IMR-90 (cell line): Measurements from ENCODE around the gene CD27. TPM values are rescaled to one million over a fixed set of nuclear protein-coding genes. Genes with fewer than 3 reads are reported as not detected.

Source experiments
- ATAC-seq: fragments of 200-7000 bp; cut with Tn5 transposase; 2 replicates; pipeline ENCODE4 v1.9.1; 2020; ENCODE audit warnings: low read depth, mild to moderate bottlenecking, moderate library complexity
- BruUV-seq: library from RNA; stranded (reverse); fragments of 400-500 nt; replicated peaks from 2 replicates; lab custom pipeline; 2021; lab: Mats Ljungman, UMichigan
- CTCF ChIA-PET: fragments of 300-600 bp; formaldehyde crosslinking; extraction: SDS; loops from one replicate; lab custom pipeline; 2021; ENCODE audit warnings: antibody characterized with exemption; lab: Yijun Ruan, JAX
- POLR2A ChIA-PET: fragments of 300-600 bp; sonication (Branson Sonifier 250); formaldehyde crosslinking; loops from one replicate; lab custom pipeline; 2022; ENCODE audit warnings: antibody characterized with exemption; ENCODE audit not compliant: unreplicated experiment; lab: Charles Lee
- DNase-seq: peaks from one replicate; pipeline ENCODE4 v3.0.0; 2013
- H2AFZ ChIP-seq: replicated peaks from 2 replicates; pipeline ENCODE3; 2013; ENCODE audit warnings: low read length, mild to moderate bottlenecking; ENCODE audit not compliant: poor library complexity
- H2AK5ac ChIP-seq: 2 replicates; pipeline ENCODE4 v1.6.1; 2013; ENCODE audit warnings: low read depth, low read length, inconsistent platforms
- H2AK9ac ChIP-seq: replicated peaks from 2 replicates; pipeline ENCODE3; 2013; ENCODE audit warnings: mild to moderate bottlenecking, low read depth, low read length, moderate library complexity; ENCODE audit not compliant: poor library complexity
- H2BK120ac ChIP-seq: 2 replicates; pipeline ENCODE4 v1.6.1; 2013; ENCODE audit warnings: low read depth, low read length, inconsistent platforms
- H2BK15ac ChIP-seq: 3 replicates; pipeline ENCODE4 v1.6.1; 2013; ENCODE audit warnings: low read depth, low read length, inconsistent platforms
- H2BK20ac ChIP-seq: 2 replicates; pipeline ENCODE4 v1.6.1; 2013; ENCODE audit warnings: low read depth, mild to moderate bottlenecking, inconsistent platforms, low read length, moderate library complexity
- H2BK5ac ChIP-seq: 2 replicates; pipeline ENCODE4 v1.6.1; 2013; ENCODE audit warnings: mild to moderate bottlenecking, low read depth, low read length, inconsistent platforms; ENCODE audit not compliant: poor library complexity, severe bottlenecking
- H3K14ac ChIP-seq: replicated peaks from 2 replicates; pipeline ENCODE4 v1.6.1; 2013; ENCODE audit warnings: low read depth, low read length, inconsistent platforms
- H3K18ac ChIP-seq: 2 replicates; pipeline ENCODE4 v1.6.1; 2013; ENCODE audit warnings: low read depth, low read length, control low read depth
- H3K23ac ChIP-seq: 2 replicates; pipeline ENCODE4 v1.6.1; 2013; ENCODE audit warnings: low read depth, low read length, inconsistent platforms
- H3K27ac ChIP-seq: 2 replicates; pipeline ENCODE4 v1.5.1; 2013; ENCODE audit warnings: mild to moderate bottlenecking, control low read depth, low read length; ENCODE audit not compliant: insufficient read depth
- H3K27me3 ChIP-seq: 2 replicates; pipeline ENCODE4 v1.6.1; 2013; ENCODE audit warnings: low read length; ENCODE audit not compliant: control insufficient read depth, insufficient read depth
- H3K36me3 ChIP-seq: 2 replicates; pipeline ENCODE4 v1.6.1; 2013; ENCODE audit warnings: low read length, mixed read lengths; ENCODE audit not compliant: control insufficient read depth, insufficient read depth
- H3K4ac ChIP-seq: 2 replicates; pipeline ENCODE4 v1.6.1; 2013; ENCODE audit warnings: low read depth, low read length, inconsistent platforms
- H3K4me1 ChIP-seq: 2 replicates; pipeline ENCODE4 v1.6.1; 2013; ENCODE audit warnings: low read length, mixed read lengths; ENCODE audit not compliant: control insufficient read depth, insufficient read depth
- H3K4me2 ChIP-seq: 2 replicates; pipeline ENCODE4 v1.6.1; 2013; ENCODE audit warnings: low read depth, mild to moderate bottlenecking, control low read depth, low read length, moderate library complexity
- H3K4me3 ChIP-seq: 2 replicates; pipeline ENCODE4 v1.5.1; 2013; ENCODE audit warnings: low read depth, mild to moderate bottlenecking, control low read depth, low read length, moderate library complexity; ENCODE audit not compliant: insufficient read depth
- H3K56ac ChIP-seq: 2 replicates; pipeline ENCODE4 v1.6.1; 2013; ENCODE audit warnings: low read length, inconsistent platforms; ENCODE audit not compliant: insufficient read depth; ENCODE audit errors: extremely low read depth
- H3K79me1 ChIP-seq, 2 experiments: 2 replicates each; pipeline ENCODE4 v1.6.1; 2013; ENCODE audit warnings: low read length in 2 of 2, inconsistent platforms in 1 of 2, low read depth in 1 of 2
- H3K9ac ChIP-seq: 2 replicates; pipeline ENCODE4 v1.6.1; 2013; ENCODE audit warnings: low read depth, low read length, control low read depth
- H3K9me1 ChIP-seq: 2 replicates; pipeline ENCODE4 v1.6.1; 2013; ENCODE audit warnings: low read length, inconsistent platforms; ENCODE audit not compliant: insufficient read depth
- H3K9me3 ChIP-seq: 2 replicates; pipeline ENCODE4 v1.6.1; 2013; ENCODE audit warnings: low read length; ENCODE audit not compliant: control insufficient read depth, insufficient read depth
- H4K20me1 ChIP-seq: 2 replicates; pipeline ENCODE4 v1.6.1; 2013; ENCODE audit warnings: low read length, inconsistent platforms; ENCODE audit not compliant: insufficient read depth
- H4K5ac ChIP-seq: 2 replicates; pipeline ENCODE4 v1.6.1; 2013; ENCODE audit warnings: mild to moderate bottlenecking, low read depth, low read length, control low read depth
- H4K8ac ChIP-seq, 2 experiments: 2 replicates each; pipeline ENCODE4 v1.6.1; 2013; ENCODE audit warnings: low read depth in 2 of 2, low read length in 2 of 2, control low read depth in 1 of 2, inconsistent platforms in 1 of 2
- H4K91ac ChIP-seq: 2 replicates; pipeline ENCODE4 v1.6.1; 2013; ENCODE audit warnings: low read depth, low read length, inconsistent platforms; ENCODE audit not compliant: insufficient read depth
- BHLHE40 ChIP-seq: fragments of 150-350 bp; IDR thresholded peaks from 2 replicates; pipeline ENCODE4 v1.6.1; 2016; ENCODE audit warnings: mild to moderate bottlenecking, low read depth, low read length
- CHD1 ChIP-seq: IDR thresholded peaks from 2 replicates; pipeline ENCODE4 v1.6.1; 2012; ENCODE audit warnings: low read depth, low read length, improper control_type of control experiment
- FOS ChIP-seq: fragments of 150-350 bp; IDR thresholded peaks from 2 replicates; pipeline ENCODE4 v1.6.1; 2016; ENCODE audit warnings: low read depth, low read length
- MAFK ChIP-seq: IDR thresholded peaks from 2 replicates; pipeline ENCODE4 v1.6.1; 2012; ENCODE audit warnings: low read depth, low read length, improper control_type of control experiment
- MAZ ChIP-seq: IDR thresholded peaks from 2 replicates; pipeline ENCODE4 v1.6.1; 2012; ENCODE audit warnings: low read depth, mild to moderate bottlenecking, low read length, improper control_type of control experiment, moderate library complexity, borderline replicate concordance
- MXI1 ChIP-seq: IDR thresholded peaks from 2 replicates; pipeline ENCODE4 v1.6.1; 2012; ENCODE audit warnings: low read depth, mild to moderate bottlenecking, low read length, moderate library complexity, borderline replicate concordance
- POLR2A ChIP-seq: IDR thresholded peaks from 2 replicates; pipeline ENCODE4 v1.6.1; 2012; ENCODE audit warnings: mild to moderate bottlenecking, low read depth, low read length
- RAD21 ChIP-seq: IDR thresholded peaks from 2 replicates; pipeline ENCODE4 v1.6.1; 2012; ENCODE audit warnings: low read length, improper control_type of control experiment
- WGBS, 2 experiments: methylation state at CpG; one replicate each; pipeline versions ENCODE4 v1.1.5 to v1.1.7; 2013; ENCODE audit warnings: missing lambda C conversion rate in 2 of 2; ENCODE audit not compliant: insufficient read length in 1 of 2; ENCODE audit errors: extremely low coverage in 2 of 2; 5-methylcytosine and 5-hydroxymethylcytosine counted together
- dilution Hi-C: fragments of 300-500 bp; cut with HindIII; formaldehyde crosslinking; loops from one replicate; pipeline ENCODE4 v1.14.3; 2018; ENCODE audit warnings: low sequenced_read_pairs; ENCODE audit not compliant: unreplicated experiment
- in situ Hi-C: fragments of 300-500 bp; cut with MboI; formaldehyde crosslinking; loops from 3 replicates; pipeline ENCODE4 v1.14.3; 2019; ENCODE audit warnings: low sequenced_read_pairs, inconsistent platforms, mixed read lengths
- intact Hi-C: fragments of 100-400 bp; cut with micrococcal nuclease; formaldehyde crosslinking; loops from 2 replicates; pipeline ENCODE4 v1.10.0; 2022
- polyA plus RNA-seq, 3 experiments: library from polyadenylated mRNA; depleted of rRNA; stranded (reverse); fragments of >200 nt; gene quantifications; 2 replicates each; pipeline ENCODE4 v1.2.3, GENCODE V29; 2012; ENCODE audit warnings: low replicate concordance in 1 of 3
- total RNA-seq: library from RNA; depleted of rRNA; stranded (reverse); fragments of >200 nt; gene quantifications from 2 replicates; pipeline ENCODE4 v1.2.3, GENCODE V29; 2012

CD27 gene
- total and polyA plus RNA-seq, 2 of the 4 experiments (the other 2 are of a cell fraction) = 0.07 TPM; not detected in 1

DNA sequence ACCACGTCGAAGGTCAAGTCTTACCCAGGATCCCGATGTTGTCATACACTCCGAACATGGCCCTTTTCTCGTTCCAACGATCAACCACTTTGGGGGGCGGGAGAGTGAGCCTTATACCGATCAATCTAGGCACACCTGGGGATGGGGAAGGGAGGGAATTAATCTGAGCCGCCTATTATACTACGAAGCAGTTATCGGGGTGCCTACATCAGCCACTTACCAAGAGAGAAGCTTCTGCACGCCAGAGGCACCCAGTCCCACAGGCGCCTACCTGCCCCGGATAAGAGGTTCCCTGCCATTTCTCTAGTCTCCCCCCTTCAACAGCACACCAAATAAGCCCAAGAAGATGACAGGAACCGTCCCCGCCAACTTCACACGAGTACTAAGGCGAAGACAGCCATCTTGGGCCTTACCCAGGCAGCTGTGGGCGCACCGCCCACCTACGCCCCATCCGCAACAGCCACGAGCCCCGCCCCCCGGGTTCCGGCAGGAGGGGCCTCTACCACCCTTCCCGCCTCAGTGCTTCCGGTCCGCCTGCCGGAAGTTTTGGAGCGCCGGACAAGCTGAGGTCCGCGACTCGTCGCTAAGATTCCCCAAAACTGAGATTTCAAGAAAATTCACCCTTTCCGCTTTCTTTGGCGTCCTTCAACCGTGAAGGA lies 48.2 kb downstream of the CD27 start, which contains the start of gene MRPL51:
Gene MRPL51 (minus strand): TSS at position 425 of the 659 bp plus-strand sequence. CDS start 126 bp downstream, at position 299.
- H3K4me2 ChIP-seq = peak within 1 kb of the TSS; percentile 97
- peak within 1 kb of the TSS; percentile 7; the same call in 1 of the 2 replicates for H2BK20ac ChIP-seq
- H3K79me1 ChIP-seq = peaks cover 33 to 45% of the 10 kb centered on the region in 2 experiments
- peak within 1 kb of the TSS; percentile 97 for H3K14ac ChIP-seq
- H2AFZ ChIP-seq = peak within 1 kb of the TSS; percentile 94
- no peak for TF ChIP-seq RAD21
- no peak; the same call in none of the 2 replicates for TF ChIP-seq POLR2A
- TF ChIP-seq BHLHE40 = no peak
- TF ChIP-seq MAFK = no peak
- TF ChIP-seq CHD1 = no peak
- peak; percentile 78; the same call in 1 of the 2 replicates for TF ChIP-seq MAZ
- TF ChIP-seq FOS = no peak
- peak; percentile 49; the same call in 1 of the 2 replicates for TF ChIP-seq MXI1
- ChIA-PET CTCF (interaction anchor here (0.6 to 1.0 kb wide), 2 partner anchors 10 to 43 kb away, joined by 3 read pairs; no protein-coding TSS in a partner anchor), POLR2A (interaction anchor here (0.5 to 0.9 kb wide), 3 partner anchors 11 to 41 kb away, joined by 3 to 8 read pairs (median 3); partner anchors contain the start of gene GAPDH)
- H3K4me1 ChIP-seq = no peaks in the 10 kb centered on the region; the same call in 1 of the 2 replicates
- H3K27ac ChIP-seq = peak within 1 kb of the TSS; percentile 94
- peak within 1 kb of the TSS; percentile 83 for H3K4me3 ChIP-seq
- peak within 1 kb of the TSS; percentile 93 for H2AK9ac ChIP-seq
- DNase-seq = peak; percentile 90
- peak within 1 kb of the TSS; percentile 90 for H2BK5ac ChIP-seq
- H2BK15ac ChIP-seq = peak within 1 kb of the TSS; percentile 79; the same call in 2 of the 3 replicates
- dilution Hi-C loops = no loop called here
- H3K9me3 ChIP-seq = no peaks in the 10 kb centered on the region
- peaks cover 8% of the 10 kb centered on the region for H3K9me1 ChIP-seq
- peak within 1 kb of the TSS; percentile 73 for H3K18ac ChIP-seq
- H2AK5ac ChIP-seq = peak within 1 kb of the TSS; percentile 99
- peak within 1 kb of the TSS; percentile 94 for H3K23ac ChIP-seq
- H4K91ac ChIP-seq = peak within 1 kb of the TSS; percentile 93
- no peaks in the 10 kb centered on the region; the same call in 1 of the 2 replicates for H3K36me3 ChIP-seq
- peak within 1 kb of the TSS; percentile 89 for H4K5ac ChIP-seq
- peaks cover 4% of the 10 kb centered on the region for H4K20me1 ChIP-seq
- BruUV-seq = TSS peak; percentile 100
- peak; percentile 78 for ATAC-seq
- H2BK120ac ChIP-seq = peak within 1 kb of the TSS; percentile 67
- in situ Hi-C loops = no loop called here
- peak within 1 kb of the TSS; percentile 95 for H3K9ac ChIP-seq
- peak within 1 kb of the TSS; percentile 96 for H3K56ac ChIP-seq
- H3K27me3 ChIP-seq = no peaks in the 10 kb centered on the region
- no CpG with 5 or more reads among the region's 39 CpGs for WGBS, 2 experiments
- peak within 1 kb of the TSS; percentile 96 for H3K4ac ChIP-seq
- intact Hi-C loops = loop anchor here (2.0 kb wide), 1 partner anchor 62 kb away; no protein-coding TSS in a partner anchor
- peak within 1 kb of the TSS; percentile 90 to 99 for H4K8ac ChIP-seq
